ENCODE data around the gene LTBP1.

Gene LTBP1

DNA sequence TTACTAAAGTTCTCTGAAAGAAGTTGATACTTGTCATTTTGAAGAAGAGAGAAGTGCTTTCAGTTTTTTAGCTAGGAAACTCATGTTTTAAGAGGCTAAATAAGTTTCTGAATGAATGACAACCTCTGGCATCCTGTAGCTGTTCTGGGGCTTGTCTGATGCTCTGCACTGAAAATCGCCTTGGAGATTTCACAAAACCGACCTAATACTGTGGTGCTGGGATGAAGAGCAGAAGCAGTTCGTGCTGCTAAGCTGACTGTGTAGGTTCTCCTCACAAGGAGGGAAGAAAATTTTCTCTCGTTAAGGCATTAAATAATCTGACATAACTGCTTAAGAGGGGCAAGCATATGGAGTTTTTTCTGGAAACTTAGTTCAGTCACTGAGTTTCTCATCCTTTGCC, 193.2 kb downstream of the LTBP1 start:
- TF ChIP-seq CTCF (IDR thresholded peaks at IDR 0.05; ENCODE audit: insufficient read depth, low read length, poor library complexity, severe bottlenecking), result no peak
- DNase-seq (ENCODE audit: extremely low read depth, insufficient read length), result no peak
- Histone ChIP-seq H3K4me3 (replicated peaks; ENCODE audit: low read depth, low read length) (no peak overlapping the region), H3K36me3 (ENCODE audit: control insufficient read depth, insufficient read depth, low read length) (no peaks in the 10 kb centered on the region), H3K27me3 (replicated peaks; ENCODE audit: control insufficient read depth, insufficient read depth, low read length) (no peaks in the 10 kb centered on the region)

DNA sequence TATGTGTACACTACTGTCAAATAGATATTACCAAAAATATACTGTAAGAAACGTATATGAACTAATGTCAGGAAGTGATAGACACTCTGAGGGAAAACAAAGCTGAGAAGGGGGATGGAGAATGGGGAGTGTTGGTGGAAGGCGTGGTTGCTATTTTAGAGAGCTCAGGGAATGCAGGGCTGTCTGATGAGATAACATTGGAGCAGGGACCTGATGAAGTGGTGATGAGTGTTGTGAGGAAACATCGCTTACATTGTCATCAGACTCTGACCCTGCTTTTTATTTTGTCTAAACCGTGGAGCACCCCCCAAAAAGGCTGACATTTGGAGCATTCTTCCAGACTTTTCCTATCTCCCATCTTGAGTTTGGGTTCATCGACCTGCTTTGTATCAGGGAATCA, 194.7 kb downstream of the LTBP1 start:
- H3K4me3 ChIP-seq (replicated peaks; ENCODE audit: low read depth, low read length), result no peak overlapping the region
- DNase-seq (ENCODE audit: extremely low read depth, insufficient read length), result no peak
- no peaks in the 10 kb centered on the region for H3K36me3 ChIP-seq (ENCODE audit: control insufficient read depth, insufficient read depth, low read length)
- no peak for TF ChIP-seq CTCF (IDR thresholded peaks at IDR 0.05; ENCODE audit: insufficient read depth, low read length, poor library complexity, severe bottlenecking)
- H3K27me3 ChIP-seq (replicated peaks; ENCODE audit: control insufficient read depth, insufficient read depth, low read length), result no peaks in the 10 kb centered on the region

DNA sequence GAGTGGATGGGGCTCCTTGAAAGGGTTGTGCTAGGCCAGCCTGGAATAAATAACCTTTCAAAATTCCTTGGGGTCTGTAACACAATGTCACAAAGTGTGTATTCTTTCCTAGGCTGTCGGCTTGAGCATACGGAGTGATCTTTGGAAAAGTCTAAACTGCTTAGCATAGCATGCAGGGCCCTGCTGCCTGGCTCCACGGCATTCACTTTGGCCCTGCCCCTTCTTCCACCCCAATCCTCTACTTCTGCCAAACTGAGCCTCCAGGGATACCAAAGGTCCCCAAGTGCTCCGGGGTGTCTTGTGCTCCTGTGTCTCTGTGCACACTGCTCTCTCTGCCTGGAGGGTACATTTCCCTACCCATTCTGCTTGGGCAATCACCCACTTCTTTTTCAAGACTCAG, 196.1 kb downstream of the LTBP1 start:
- H3K27me3 ChIP-seq (replicated peaks; ENCODE audit: control insufficient read depth, insufficient read depth, low read length), result no peaks in the 10 kb centered on the region
- no peak for TF ChIP-seq CTCF (IDR thresholded peaks at IDR 0.05; ENCODE audit: insufficient read depth, low read length, poor library complexity, severe bottlenecking)
- H3K36me3 ChIP-seq (ENCODE audit: control insufficient read depth, insufficient read depth, low read length), result no peaks in the 10 kb centered on the region
- no peak for DNase-seq (ENCODE audit: extremely low read depth, insufficient read length)
- no peak overlapping the region for H3K4me3 ChIP-seq (replicated peaks; ENCODE audit: low read depth, low read length)

DNA sequence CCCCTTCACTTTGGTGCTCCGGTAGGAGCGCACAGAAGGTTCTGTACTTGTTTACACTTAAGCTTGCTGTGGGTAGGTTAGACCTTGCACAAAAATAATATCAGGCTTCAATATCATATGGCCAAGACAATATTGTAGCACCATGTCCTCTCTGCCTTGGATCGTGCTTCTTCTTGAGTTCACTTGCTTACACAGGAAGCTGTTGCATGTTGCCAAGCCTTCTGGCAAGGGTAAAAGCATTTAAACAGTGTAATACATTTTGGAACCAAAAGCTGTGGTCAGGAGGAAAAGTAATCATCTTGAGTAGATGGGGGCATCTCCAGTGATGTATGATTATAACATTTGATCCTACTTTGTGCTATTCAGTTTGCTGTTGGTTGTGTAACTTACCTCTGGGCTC, 197.5 kb downstream of the LTBP1 start:
- TF ChIP-seq CTCF (IDR thresholded peaks at IDR 0.05; ENCODE audit: insufficient read depth, low read length, poor library complexity, severe bottlenecking), result no peak
- Histone ChIP-seq H3K36me3 (ENCODE audit: control insufficient read depth, insufficient read depth, low read length) (no peaks in the 10 kb centered on the region), H3K27me3 (replicated peaks; ENCODE audit: control insufficient read depth, insufficient read depth, low read length) (no peaks in the 10 kb centered on the region), H3K4me3 (replicated peaks; ENCODE audit: low read depth, low read length) (no peak overlapping the region)
- no peak for DNase-seq (ENCODE audit: extremely low read depth, insufficient read length)

DNA sequence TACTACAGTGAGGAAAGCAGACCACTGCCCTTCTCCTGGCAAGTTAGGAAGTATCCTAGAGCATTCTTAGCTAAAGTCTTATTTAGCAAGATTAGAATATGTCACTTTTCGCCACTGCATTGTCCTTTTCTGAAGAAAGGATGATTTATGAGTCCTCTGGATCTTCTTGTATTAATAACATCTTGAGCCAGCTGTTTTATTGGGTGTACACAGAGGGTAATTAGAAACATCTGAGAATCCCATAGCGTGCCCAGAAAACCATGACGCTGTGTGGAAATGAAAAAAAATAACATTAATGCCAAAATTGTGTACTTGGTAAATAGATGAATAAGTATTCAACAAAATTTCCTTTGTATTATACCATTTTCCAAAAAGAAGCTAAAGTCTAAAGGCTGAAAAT, 198.7 kb downstream of the LTBP1 start:
- H3K36me3 ChIP-seq (ENCODE audit: control insufficient read depth, insufficient read depth, low read length), result no peaks in the 10 kb centered on the region
- no peak for TF ChIP-seq CTCF (IDR thresholded peaks at IDR 0.05; ENCODE audit: insufficient read depth, low read length, poor library complexity, severe bottlenecking)
- no peak for DNase-seq (ENCODE audit: extremely low read depth, insufficient read length)
- H3K27me3 ChIP-seq (replicated peaks; ENCODE audit: control insufficient read depth, insufficient read depth, low read length), result no peaks in the 10 kb centered on the region
- H3K4me3 ChIP-seq (replicated peaks; ENCODE audit: low read depth, low read length), result no peak overlapping the region

GRCh38 chr2:33146102-33146501, 199.3 kb downstream of the LTBP1 start:
- Histone ChIP-seq H3K36me3 (ENCODE audit: control insufficient read depth, insufficient read depth, low read length) (no peaks in the 10 kb centered on the region), H3K4me3 (replicated peaks; ENCODE audit: low read depth, low read length) (no peak overlapping the region)
- DNase-seq (ENCODE audit: extremely low read depth, insufficient read length), result no peak

More at GRCh38 chr2:33146102-33146501, 199.3 kb downstream of the LTBP1 start:
- TF ChIP-seq CTCF (IDR thresholded peaks at IDR 0.05; ENCODE audit: insufficient read depth, low read length, poor library complexity, severe bottlenecking), result no peak
- no peaks in the 10 kb centered on the region for H3K27me3 ChIP-seq (replicated peaks; ENCODE audit: control insufficient read depth, insufficient read depth, low read length)

Data from GM06990 (cell line).